ENCODE results near the gene OGT.
"Not testable (repeated sequence)": the region's sequence is repeated elsewhere in the genome, so short reads cannot be mapped to it uniquely, and the experiment has no call there.

OGT gene

DNA sequence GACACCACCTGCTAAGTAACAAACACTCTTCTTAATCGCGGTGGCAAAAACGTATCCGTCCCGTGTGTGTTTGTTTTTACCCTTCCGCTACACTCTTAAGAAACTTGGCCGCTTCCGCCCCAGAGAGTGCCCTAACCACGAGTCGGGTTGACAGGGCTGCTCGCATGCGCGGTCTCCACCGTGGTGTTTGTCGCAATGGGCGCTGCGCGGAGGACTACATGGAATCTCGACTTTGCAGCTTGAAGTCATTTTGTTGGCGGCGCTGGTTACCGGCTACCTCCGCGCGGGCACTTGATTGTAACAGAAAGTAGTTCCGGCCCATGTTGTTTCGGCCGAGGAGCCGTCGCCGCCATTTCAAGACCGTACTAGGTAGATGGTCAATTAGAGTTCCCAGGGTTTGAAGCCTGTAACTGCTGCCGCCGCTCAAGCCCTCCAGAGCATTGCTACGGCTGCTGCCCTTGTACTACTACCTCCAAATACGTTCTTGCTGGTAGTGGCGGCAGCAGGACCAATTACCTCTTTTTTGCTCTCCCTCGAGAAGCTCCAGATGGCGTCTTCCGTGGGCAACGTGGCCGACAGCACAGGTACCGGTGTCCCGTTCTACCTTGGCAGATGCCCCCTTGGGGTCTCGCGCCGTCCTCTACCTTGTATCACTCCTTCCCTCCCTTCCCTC lies at the start of gene OGT:
Gene OGT, plus strand, starts transcription at position 352 of the 673 bp plus-strand sequence. Its CDS starts 196 bp downstream, at position 548.
- Histone ChIP-seq H3K36me3 (ENCODE audit: insufficient read depth, low read length) (peaks cover 8% of the 10 kb centered on the region; the same call in 1 of the 2 replicates), H3K27ac (peak within 1 kb of the TSS; percentile 83), H3K9me3 (ENCODE audit: low read depth, low read length) (no peaks in the 10 kb centered on the region), H3K9ac (ENCODE audit: insufficient read length) (peak within 1 kb of the TSS; percentile 80), H3K4me3 (peak within 1 kb of the TSS; percentile 91)
- TF ChIP-seq POLR2AphosphoS5 (IDR thresholded peaks at IDR 0.05; ENCODE audit: borderline replicate concordance, low read depth, low read length) (peak; percentile 85), EZH2 (IDR thresholded peaks at IDR 0.05) (no peak), FOXP2 (optimal IDR thresholded peaks at IDR 0.05; ENCODE audit: control extremely low read depth, extremely low read length, insufficient read depth) (peak; percentile 72)
- DNase-seq (ENCODE audit: low read depth, low spot score): peak; percentile 91

DNA sequence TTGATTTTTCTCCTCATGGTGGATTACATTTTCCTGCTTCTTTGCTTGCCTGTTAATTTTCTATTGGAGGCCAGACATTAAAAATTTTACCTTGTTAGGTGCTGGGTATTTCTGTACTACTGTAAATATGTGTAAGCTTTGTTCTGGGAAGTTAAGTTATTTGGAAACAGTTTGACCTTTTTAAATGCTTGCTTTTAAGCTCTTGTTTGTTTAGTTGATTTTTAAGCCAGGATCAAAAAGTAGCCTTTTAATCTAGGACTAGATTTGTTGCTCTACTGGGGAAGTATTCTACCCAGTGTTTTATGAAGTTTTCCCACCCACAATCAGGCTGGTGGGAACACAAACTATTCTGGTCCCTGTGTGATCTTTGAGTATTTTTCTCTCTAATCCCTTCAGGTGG lies 45.1 kb upstream of the OGT start:
- TF ChIP-seq POLR2AphosphoS5 (IDR thresholded peaks at IDR 0.05; ENCODE audit: borderline replicate concordance, low read depth, low read length): no peak
- TF ChIP-seq FOXP2 (optimal IDR thresholded peaks at IDR 0.05; ENCODE audit: control extremely low read depth, extremely low read length, insufficient read depth): no peak
- no peak for TF ChIP-seq EZH2 (IDR thresholded peaks at IDR 0.05)
- Histone ChIP-seq H3K27ac (no peak overlapping the region), H3K9ac (ENCODE audit: insufficient read length) (no peak overlapping the region), H3K9me3 (ENCODE audit: low read depth, low read length) (no peaks in the 10 kb centered on the region), H3K4me3 (no peak overlapping the region), H3K36me3 (ENCODE audit: insufficient read depth, low read length) (no peaks in the 10 kb centered on the region)
- DNase-seq (ENCODE audit: low read depth, low spot score): no peak

DNA sequence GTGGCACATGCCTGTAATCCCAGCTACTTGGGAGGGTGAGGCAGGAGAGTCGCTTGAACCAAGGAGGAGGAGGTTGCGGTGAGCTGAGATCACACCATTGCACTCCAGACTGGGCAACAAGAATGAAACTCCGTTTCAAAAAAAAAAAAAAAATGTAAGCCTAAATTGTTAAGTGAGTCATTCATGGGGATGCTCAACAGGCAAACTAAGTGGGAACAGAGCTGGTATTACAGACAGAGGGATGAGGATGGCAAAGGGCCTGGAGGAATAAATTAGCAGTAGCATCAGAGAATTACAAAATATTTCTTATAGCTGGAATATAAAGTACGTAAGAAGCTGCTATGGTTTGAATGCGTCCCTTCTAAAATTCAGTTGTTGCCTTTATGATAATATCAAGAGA lies 43.4 kb upstream of the OGT start:
- H3K36me3 ChIP-seq (ENCODE audit: insufficient read depth, low read length): no peaks in the 10 kb centered on the region
- no peaks in the 10 kb centered on the region for H3K9me3 ChIP-seq (ENCODE audit: low read depth, low read length)
- TF ChIP-seq FOXP2 (optimal IDR thresholded peaks at IDR 0.05; ENCODE audit: control extremely low read depth, extremely low read length, insufficient read depth) (no peak), POLR2AphosphoS5 (IDR thresholded peaks at IDR 0.05; ENCODE audit: borderline replicate concordance, low read depth, low read length) (no peak), EZH2 (IDR thresholded peaks at IDR 0.05) (no peak)
- H3K4me3 ChIP-seq: no peak overlapping the region
- no peak for DNase-seq (ENCODE audit: low read depth, low spot score)
- H3K27ac ChIP-seq: no peak overlapping the region
- no peak overlapping the region for H3K9ac ChIP-seq (ENCODE audit: insufficient read length)

GRCh38 chrX:71492231-71493065 lies 40.5 kb upstream of the OGT start:
- no peaks in the 10 kb centered on the region for H3K9me3 ChIP-seq (ENCODE audit: low read depth, low read length)
- no peak for TF ChIP-seq EZH2 (IDR thresholded peaks at IDR 0.05)
- no peak for TF ChIP-seq POLR2AphosphoS5 (IDR thresholded peaks at IDR 0.05; ENCODE audit: borderline replicate concordance, low read depth, low read length)
- no peak for TF ChIP-seq FOXP2 (optimal IDR thresholded peaks at IDR 0.05; ENCODE audit: control extremely low read depth, extremely low read length, insufficient read depth)
- no peak overlapping the region for H3K4me3 ChIP-seq
- no peak overlapping the region for H3K9ac ChIP-seq (ENCODE audit: insufficient read length)
- no peak overlapping the region for H3K27ac ChIP-seq
- no peak for DNase-seq (ENCODE audit: low read depth, low spot score)
- no peaks in the 10 kb centered on the region for H3K36me3 ChIP-seq (ENCODE audit: insufficient read depth, low read length)

- Histone ChIP-seq H3K27ac (no peak overlapping the region), H3K4me3 (no peak overlapping the region), H3K9me3 (ENCODE audit: low read depth, low read length) (no peaks in the 10 kb centered on the region), H3K9ac (ENCODE audit: insufficient read length) (no peak overlapping the region), H3K36me3 (ENCODE audit: insufficient read depth, low read length) (no peaks in the 10 kb centered on the region)
- TF ChIP-seq FOXP2 (optimal IDR thresholded peaks at IDR 0.05; ENCODE audit: control extremely low read depth, extremely low read length, insufficient read depth) (no peak), EZH2 (IDR thresholded peaks at IDR 0.05) (no peak), POLR2AphosphoS5 (IDR thresholded peaks at IDR 0.05; ENCODE audit: borderline replicate concordance, low read depth, low read length) (no peak)
- no peak for DNase-seq (ENCODE audit: low read depth, low spot score)
Observed at GRCh38 chrX:71493111-71493613, 39.7 kb upstream of the OGT start.

- not testable (repeated sequence) for DNase-seq (ENCODE audit: low read depth, low spot score); H3K36me3 ChIP-seq (ENCODE audit: insufficient read depth, low read length); H3K27ac ChIP-seq; H3K9me3 ChIP-seq (ENCODE audit: low read depth, low read length); H3K9ac ChIP-seq (ENCODE audit: insufficient read length); H3K4me3 ChIP-seq
Observed at GRCh38 chrX:71495979-71496378, 36.9 kb upstream of the OGT start.

DNA sequence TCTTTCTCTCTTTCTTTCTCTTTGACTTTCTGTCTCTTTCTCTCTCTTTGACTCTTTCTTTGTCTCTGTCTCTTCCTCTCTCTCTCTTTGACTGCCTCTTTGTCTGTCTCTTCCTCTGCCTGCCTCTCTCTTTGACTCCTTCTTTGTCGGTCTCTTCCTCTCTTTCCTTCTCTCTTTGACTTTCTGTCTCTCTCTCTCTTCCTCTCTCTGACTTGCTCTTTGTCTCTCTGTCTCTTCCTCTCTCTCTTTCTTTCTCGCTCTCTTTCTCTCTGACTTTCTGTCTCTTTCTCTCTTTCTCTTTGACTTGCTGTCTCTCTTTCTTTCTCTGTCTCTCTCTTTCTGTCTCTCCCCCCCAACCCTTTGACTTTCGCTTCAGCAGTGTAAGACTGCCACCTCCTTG lies 36.4 kb upstream of the OGT start:
- no peak for DNase-seq (ENCODE audit: low read depth, low spot score)
- H3K27ac ChIP-seq: no peak overlapping the region
- H3K9me3 ChIP-seq (ENCODE audit: low read depth, low read length): no peaks in the 10 kb centered on the region
- no peak for TF ChIP-seq FOXP2 (optimal IDR thresholded peaks at IDR 0.05; ENCODE audit: control extremely low read depth, extremely low read length, insufficient read depth)
- TF ChIP-seq POLR2AphosphoS5 (IDR thresholded peaks at IDR 0.05; ENCODE audit: borderline replicate concordance, low read depth, low read length): no peak
- TF ChIP-seq EZH2 (IDR thresholded peaks at IDR 0.05): no peak
- no peak overlapping the region for H3K9ac ChIP-seq (ENCODE audit: insufficient read length)
- no peaks in the 10 kb centered on the region for H3K36me3 ChIP-seq (ENCODE audit: insufficient read depth, low read length)
- H3K4me3 ChIP-seq: no peak overlapping the region

- DNase-seq (ENCODE audit: low read depth, low spot score); H3K4me3 ChIP-seq; H3K27ac ChIP-seq; H3K9me3 ChIP-seq (ENCODE audit: low read depth, low read length); H3K36me3 ChIP-seq (ENCODE audit: insufficient read depth, low read length); H3K9ac ChIP-seq (ENCODE audit: insufficient read length): not testable (repeated sequence)
Observed at GRCh38 chrX:71502080-71502479, 30.8 kb upstream of the OGT start.

Measured in SK-N-MC (cell line).